ENCODE data around the gene SLC7A10.

Gene SLC7A10

DNA sequence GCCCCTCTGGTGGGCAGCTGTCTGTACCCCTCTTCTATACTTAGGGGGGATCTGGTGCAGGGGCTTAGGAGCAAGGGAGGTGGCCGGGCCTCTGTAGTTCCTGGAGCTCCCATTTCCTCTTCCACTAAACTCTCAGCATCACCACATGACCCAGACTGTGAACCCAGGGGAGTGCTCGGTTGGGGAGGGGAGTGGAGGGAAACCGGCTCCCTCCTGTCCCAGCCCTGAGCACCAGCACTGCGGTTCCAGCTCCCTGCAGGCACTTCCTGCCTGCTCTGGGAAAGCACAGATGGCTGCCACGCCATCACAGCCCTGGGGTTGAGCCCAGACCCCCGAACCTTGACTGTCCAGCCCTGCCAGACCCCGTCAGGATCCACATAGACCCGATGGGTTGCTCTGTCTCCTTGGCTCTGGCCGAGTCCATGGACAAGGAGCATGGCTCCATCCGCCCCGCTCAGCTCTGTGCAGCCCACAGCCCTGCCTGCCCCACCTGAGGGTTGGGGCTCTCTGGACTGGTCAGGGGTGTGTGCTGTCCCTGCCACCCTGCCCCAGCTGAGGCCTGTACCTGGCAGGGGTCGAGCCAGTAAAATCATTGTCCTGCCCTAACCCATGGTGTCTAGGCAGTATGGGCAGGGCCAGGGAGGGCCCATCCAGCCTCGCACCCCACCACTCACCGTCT lies 36.0 kb upstream of the SLC7A10 start:
- TF ChIP-seq, protein P1, sequence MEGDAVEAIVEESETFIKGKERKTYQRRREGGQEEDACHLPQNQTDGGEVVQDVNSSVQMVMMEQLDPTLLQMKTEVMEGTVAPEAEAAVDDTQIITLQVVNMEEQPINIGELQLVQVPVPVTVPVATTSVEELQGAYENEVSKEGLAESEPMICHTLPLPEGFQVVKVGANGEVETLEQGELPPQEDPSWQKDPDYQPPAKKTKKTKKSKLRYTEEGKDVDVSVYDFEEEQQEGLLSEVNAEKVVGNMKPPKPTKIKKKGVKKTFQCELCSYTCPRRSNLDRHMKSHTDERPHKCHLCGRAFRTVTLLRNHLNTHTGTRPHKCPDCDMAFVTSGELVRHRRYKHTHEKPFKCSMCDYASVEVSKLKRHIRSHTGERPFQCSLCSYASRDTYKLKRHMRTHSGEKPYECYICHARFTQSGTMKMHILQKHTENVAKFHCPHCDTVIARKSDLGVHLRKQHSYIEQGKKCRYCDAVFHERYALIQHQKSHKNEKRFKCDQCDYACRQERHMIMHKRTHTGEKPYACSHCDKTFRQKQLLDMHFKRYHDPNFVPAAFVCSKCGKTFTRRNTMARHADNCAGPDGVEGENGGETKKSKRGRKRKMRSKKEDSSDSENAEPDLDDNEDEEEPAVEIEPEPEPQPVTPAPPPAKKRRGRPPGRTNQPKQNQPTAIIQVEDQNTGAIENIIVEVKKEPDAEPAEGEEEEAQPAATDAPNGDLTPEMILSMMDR (conservative IDR thresholded peaks at IDR 0.05; ENCODE audit: control insufficient read depth, insufficient read depth, low read depth, low read length): no peak
- H3K4me3 ChIP-seq (ENCODE audit: control insufficient read depth, low read depth, low read length): no peak overlapping the region
- no peak for DNase-seq (ENCODE audit: low read depth)

DNA sequence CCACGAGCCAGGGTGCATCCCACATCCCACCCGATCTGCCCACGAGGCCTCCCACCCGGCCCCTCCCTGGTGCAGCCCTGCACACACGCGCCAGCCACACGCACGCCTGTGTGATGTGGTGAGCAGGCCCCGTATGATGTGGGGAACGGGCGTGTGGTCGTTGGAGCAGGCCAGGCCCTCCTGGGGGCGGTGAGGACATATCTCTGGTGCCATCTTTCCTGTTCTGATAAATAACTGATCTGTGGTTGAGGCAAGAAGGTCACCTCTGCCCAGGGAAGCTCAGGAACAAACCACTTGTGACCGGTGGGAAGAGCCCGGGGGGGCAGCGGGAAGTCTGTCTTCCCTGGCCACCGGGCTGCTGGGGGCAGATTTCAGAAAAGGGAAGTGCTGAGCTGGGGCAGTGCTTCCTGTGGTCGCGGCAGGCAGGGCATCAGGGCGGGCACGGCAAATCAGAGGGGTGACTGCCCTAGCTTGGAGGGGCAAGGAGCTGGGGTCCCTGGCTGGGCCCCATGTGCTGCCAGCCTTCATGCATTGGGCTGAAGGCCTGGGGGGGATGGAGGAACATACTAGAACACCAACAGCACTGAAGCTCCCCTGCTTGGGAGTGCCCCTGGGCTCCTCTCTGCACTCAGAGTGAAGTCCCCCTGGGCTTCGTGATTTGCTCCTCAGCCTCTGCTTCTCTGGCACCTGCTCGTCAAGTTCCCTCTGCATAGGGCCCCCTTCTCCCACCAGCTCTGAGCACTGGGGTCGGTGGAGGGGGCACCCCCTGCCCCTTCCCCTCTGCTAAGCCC lies 35.2 kb upstream of the SLC7A10 start:
- TF ChIP-seq, protein P1 (conservative IDR thresholded peaks at IDR 0.05; ENCODE audit: control insufficient read depth, insufficient read depth, low read depth, low read length): no peak
- H3K4me3 ChIP-seq (ENCODE audit: control insufficient read depth, low read depth, low read length): no peak overlapping the region
- no peak for DNase-seq (ENCODE audit: low read depth)

DNA sequence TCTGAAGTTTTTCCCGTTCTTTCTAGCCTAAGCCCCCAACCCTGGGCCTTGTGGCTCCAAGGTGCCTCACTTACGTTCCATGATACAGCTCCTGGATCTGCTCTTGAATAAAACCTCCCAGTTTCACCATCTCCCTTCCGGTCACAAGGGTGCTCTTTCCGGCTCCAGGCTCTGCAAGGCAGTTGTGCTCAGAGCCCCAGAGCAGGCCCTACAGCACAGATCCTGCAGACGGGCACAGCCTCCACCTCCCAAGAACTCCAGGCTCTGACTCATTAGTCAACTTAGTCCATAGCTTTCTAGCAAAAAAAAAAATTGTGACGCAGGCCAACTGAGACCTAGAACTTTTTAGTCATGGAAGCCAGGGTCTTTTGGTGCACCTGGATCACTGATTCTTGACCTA lies 33.9 kb upstream of the SLC7A10 start:
- no peak overlapping the region for H3K4me3 ChIP-seq (ENCODE audit: control insufficient read depth, low read depth, low read length)
- DNase-seq (ENCODE audit: low read depth): no peak
- TF ChIP-seq, protein P1 (conservative IDR thresholded peaks at IDR 0.05; ENCODE audit: control insufficient read depth, insufficient read depth, low read depth, low read length): no peak

DNA sequence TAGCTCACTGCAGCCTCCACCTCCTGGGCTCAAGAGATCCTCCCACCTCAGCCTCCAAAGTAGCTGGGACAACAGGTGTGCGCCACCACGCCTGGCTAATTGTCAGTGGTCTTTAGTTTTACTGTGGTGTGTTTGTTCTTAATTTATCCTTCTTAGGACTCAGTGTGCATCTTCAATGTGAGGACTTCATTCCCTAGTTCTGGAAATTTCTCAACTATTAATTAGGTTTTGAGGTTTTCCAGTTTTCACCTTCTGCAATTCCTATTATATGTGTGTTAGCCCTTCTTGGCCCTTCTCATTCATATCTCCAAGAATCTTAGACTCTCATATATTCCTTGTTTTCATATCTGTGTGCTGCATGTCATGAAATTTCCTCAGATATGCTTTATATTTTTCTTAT lies 32.2 kb upstream of the SLC7A10 start:
- no peak overlapping the region for H3K4me3 ChIP-seq (ENCODE audit: control insufficient read depth, low read depth, low read length)
- no peak for DNase-seq (ENCODE audit: low read depth)
- TF ChIP-seq, protein P1 (conservative IDR thresholded peaks at IDR 0.05; ENCODE audit: control insufficient read depth, insufficient read depth, low read depth, low read length): no peak

DNA sequence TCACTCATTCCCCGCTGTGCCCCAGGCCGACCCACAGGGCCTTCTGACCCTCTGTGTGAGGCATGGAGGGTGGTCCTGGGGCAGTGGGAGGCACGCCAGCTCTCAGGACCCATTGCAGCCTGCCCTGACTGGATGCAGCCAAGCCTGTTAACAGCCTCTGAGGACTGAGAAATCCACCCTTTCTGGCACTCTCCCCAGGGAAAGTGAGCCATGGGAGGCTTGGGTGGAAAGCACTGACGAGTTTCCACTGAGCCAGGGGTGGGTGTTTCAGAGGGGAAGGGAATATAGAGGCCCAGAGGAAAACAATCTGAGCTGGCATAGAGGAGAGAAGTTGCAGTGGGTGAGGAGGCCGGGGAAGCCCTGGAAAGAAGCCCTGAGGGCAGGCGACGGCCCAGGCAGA lies 30.6 kb upstream of the SLC7A10 start:
- TF ChIP-seq, protein P1 (conservative IDR thresholded peaks at IDR 0.05; ENCODE audit: control insufficient read depth, insufficient read depth, low read depth, low read length): no peak
- DNase-seq (ENCODE audit: low read depth): no peak
- no peak overlapping the region for H3K4me3 ChIP-seq (ENCODE audit: control insufficient read depth, low read depth, low read length)

DNA sequence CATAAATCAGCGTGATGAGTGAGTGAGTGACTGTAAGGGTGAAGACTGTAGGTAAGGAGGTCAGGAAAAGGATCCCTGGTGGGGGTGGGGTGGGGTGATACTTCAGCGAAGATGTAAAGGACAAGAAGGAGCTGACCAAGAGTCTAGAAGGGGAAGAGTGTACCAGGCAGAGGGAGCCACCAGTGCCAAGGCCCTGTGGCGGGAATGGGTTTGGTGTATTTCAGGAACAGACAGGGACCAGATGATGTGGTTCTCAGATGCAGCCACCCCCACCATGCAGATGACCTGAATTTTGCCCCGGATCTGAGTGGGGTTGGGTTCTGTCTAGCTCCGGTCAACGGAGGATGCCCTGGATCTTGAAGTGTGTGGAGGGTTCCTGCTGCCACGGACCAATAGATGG lies 30.1 kb upstream of the SLC7A10 start:
- TF ChIP-seq, protein P1 (conservative IDR thresholded peaks at IDR 0.05; ENCODE audit: control insufficient read depth, insufficient read depth, low read depth, low read length): no peak
- DNase-seq (ENCODE audit: low read depth): no peak
- H3K4me3 ChIP-seq (ENCODE audit: control insufficient read depth, low read depth, low read length): no peak overlapping the region

Measured in fibroblast of mammary gland (primary cell).